Measurements from ENCODE around the gene FCN1.

DNA sequence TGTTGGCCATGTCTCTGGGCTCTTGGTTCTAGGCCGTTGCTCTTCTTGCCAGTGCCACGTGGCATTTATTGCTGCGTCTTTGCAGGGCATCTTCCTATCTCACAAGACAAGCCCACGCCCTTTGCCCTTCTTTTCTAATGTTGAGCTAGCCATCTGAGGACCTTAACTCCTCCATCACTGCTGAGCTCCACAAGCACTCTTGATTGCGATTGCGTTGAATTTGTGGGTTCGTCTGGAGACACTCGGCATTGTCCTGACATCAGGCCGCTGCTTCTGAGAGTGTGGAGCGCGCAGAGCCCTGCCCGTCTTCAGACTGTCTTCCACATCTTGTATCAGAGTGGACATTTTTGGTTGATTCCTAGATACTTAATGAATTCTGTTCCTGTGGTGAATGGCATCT is 14.5 kb upstream of the FCN1 start:
- no peak for TF ChIP-seq POLR2A (IDR thresholded peaks at IDR 0.05)
- TF ChIP-seq CTCF (IDR thresholded peaks at IDR 0.05 in 4 of 5, conservative IDR thresholded peaks at IDR 0.05 in 1 of 5) = no peak
